Measurements from ENCODE around the gene SLC27A2. TPM values are rescaled to one million over a fixed set of nuclear protein-coding genes. Genes with fewer than 3 reads are reported as not detected.

SLC27A2 gene
- polyA plus RNA-seq, 3 donors = 46.9 to 71.1 (median 60.4) TPM

DNA sequence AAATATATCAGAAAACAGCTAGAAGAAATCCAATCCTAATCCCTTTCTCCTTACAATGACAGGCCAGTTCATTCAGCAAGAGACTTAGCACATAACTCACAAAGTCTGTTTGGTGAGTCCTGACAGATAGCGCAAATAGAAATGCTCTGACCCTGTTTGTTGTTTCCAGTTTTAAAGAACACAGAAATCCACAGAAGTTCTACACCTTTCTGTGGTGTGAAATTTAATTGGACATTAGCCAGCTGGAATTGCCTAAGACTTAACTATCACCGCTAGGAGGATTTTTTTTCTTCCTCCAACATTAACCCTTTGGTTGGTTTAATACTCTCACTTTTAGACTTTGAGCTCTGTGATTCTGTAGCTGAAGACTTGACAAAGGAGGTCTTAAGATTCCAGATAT is 52.8 kb downstream of the SLC27A2 start:
- DNase-seq = no peak

DNA sequence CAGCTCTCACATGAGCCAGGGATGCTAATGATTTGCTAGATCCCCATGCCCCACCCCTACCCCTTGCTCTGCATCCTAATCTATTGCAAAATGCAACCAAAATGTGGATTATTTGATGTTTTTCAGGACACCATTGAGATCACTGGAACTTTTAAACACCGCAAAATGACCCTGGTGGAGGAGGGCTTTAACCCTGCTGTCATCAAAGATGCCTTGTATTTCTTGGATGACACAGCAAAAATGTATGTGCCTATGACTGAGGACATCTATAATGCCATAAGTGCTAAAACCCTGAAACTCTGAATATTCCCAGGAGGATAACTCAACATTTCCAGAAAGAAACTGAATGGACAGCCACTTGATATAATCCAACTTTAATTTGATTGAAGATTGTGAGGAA is 53.8 kb downstream of the SLC27A2 start:
- DNase-seq = no peak

DNA sequence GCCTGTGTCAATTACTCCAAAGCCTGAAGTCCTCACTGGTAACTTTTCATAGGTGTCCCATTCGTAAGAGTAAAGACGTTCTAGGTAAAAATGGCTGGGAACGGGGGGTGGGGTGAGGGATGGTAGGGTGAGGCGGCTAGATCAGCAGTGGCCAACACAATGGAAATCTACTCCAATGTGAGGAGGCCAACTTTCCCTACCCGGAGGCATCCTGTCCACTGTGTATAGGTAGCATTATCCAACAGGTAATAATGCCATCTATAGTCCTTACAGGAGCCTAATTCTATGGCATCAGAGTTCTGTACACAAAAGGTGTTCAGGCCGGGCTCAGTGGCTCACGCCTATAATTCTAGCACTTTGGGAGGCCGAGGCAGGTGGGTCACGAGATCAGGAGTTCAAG is 54.4 kb downstream of the SLC27A2 start:
- DNase-seq = no peak

DNA sequence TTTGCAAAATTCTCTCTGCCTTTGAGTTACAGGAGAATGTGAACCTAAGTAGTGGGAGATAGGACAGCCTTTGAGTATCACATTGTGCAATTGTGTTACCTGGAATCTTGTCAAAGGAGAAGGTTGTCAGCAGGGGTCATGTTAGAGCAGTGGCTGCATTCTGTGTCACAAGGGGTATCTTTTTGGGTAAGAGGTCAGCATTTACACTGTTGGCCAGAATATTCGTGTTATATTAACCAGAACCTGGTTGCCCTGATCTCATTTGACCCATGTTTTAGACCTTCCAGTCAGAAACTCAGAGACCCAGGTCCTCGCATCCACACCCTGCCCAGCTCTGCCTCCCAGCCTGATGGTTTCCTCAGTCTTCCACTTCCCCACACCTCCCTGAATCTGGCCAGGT is 56.3 kb downstream of the SLC27A2 start:
- DNase-seq = no peak

DNA sequence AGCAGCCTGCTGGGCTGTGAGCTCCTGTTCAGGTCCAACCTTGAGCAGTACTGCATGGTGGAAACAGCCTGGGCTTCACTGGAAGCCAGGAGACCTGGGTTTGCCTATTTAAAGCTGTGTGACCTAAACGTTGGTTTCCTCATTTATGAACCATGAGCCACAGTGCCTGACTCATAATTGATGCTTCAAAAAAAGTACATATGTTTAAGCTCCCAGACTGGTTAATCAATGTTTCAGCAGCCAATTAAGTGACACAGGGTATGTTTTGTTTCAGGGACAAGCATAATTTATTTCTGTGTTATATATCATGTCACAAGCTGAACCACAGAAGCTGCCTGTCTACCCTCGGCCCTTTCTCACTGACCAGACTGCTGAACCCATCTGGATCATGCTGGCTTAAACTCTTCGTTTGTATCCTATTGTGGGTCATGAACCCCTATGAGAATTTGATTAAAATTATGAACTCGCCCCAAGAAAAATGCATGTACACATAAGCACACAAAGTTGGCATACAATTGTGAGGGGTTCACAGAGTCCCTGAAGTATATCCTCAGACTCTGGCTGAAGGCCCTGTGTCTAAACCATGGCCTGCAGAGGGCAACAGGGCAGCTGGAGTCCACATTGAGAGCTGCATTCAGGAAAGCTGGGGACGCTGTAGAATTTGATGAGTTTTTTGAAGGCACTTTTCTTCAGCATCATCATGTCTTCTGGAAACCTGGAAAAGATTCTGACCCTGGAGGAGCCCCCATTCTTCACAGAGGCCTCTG is 59.9 kb downstream of the SLC27A2 start:
- DNase-seq = no peak

DNA sequence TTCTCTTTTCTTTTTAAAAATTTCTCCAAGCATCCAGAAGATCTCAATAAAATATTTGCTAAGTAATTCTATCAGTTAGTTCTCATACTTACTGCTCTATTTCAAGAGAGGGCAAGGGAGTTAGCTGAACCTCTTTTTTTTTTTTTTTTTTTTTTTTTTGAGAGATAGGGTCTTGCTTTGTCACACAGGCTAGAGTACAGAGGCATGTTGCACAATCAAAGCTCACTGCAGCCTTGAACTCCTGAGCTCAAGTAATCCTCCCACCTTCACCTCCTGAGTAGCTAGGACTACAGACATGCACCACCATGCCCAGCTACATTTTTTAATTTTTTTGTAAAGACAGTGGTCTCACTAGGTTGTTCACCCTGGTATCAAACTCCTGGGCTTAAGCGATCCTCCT is 62.2 kb downstream of the SLC27A2 start:
- DNase-seq = no peak

DNA sequence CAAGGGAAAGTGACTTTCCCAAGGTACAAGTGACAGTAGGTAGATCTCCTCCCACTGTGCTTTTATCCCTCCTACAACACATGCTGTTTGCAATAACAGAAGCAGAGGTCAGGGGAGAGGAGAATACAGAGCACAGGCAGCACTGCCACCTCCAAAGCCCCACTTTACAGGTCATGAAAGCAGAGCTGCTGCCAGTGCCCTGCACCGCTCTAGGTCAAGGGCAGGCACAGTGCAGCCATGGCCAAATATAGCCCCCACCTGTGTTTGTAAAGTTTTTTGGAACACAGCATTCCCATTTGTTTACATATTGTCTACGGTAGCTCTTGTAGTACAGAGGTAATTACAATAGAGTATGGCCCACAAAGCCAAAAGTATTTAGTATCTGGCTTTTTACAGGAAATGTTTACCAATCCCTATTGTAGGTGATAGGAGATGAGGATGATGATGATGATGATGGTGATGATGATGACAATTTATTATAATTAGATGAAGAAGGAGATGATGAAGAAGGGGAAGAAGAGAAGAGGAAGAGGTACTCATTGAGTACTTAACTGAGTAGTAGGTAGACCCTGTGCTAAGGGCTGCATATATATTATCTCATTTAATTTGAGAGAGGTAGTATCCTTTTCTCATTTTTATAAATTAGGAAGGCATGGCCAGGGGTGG is 63.1 kb downstream of the SLC27A2 start:
- DNase-seq = no peak

DNA sequence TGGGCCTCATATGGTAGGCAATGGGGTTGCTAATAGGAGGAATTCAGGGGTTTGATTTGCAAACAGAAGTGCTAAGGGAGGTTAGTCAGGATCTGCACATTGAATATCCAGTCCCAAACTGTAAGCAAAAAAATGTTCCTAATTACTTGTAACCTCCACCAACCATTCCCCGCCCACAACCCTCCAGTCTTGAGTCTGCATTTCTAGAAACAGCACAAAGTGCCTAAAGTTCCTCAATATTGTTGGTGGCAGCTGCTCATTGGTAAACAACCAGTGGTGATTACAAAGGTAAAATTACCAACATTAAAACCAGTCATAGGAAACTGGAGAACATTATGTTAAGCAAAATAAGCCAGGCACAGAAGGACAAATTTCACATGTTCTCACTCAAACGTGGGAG is 64.6 kb downstream of the SLC27A2 start:
- no peak for DNase-seq

DNA sequence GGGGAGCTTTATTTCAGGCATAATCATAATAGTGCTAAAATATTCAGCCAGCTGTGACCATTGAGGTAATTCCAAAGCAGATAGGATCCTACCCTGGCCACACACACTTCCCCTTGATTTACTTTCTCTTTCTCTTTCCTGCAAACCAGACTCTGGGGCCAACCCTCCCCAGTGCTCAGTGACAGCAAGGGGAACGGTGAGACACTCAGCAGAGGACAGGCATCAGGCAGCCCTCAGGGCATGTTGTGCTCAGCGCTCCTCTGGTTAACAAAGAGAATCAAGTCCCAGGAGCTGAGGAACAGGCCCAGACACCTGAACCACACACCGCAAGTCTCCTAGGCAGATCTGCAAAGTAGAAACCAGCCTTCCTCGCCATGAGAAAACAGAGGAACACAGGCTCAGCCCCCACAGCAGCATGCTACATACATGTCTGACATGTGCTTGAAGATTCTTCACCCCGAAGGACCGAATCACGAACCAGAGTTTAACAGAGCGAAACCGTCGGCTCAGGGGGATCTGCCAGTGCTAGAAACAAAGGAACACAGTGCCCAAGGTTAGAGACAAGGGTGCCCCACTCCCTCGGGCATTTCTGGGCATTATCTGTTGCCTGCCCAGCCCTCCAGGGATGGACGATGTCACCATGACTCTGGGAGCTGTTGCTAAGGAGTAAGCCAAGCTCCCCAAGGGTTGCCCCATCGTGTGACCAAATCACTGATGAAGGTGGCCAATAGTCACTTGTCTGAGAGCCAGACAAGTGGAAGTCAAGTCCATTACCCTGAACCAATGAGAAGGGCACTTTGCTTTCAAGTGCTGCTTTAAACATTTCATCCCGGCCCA is 66.0 kb downstream of the SLC27A2 start:
- no peak for DNase-seq

DNA sequence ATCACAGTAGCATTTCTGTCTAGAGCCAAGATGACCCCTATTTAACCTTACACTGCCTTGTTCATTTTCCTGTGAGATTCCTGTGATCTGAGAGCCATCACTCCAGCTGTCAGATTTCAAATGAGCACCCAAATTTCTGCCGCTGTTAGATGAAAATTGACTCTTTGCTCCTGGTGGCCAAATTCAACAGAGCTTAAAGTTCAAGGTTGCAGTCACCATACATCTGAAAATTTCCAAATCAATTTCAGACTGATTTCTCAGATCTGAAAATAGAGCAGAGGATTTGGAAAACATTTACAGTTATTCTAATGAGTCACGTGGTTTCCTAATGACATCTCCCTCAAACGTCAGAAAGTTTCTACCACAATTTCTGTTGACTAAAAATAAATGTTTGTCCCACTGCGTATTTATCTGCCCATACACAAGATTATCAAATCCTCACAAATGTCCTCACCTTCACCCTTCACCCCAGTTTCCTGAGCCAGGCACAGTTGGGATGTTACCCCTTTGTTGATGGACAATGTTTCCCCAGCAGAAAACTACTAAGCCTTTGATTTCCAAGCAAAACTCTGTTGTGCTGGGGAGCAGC is 67.1 kb downstream of the SLC27A2 start:
- no peak for DNase-seq

DNA sequence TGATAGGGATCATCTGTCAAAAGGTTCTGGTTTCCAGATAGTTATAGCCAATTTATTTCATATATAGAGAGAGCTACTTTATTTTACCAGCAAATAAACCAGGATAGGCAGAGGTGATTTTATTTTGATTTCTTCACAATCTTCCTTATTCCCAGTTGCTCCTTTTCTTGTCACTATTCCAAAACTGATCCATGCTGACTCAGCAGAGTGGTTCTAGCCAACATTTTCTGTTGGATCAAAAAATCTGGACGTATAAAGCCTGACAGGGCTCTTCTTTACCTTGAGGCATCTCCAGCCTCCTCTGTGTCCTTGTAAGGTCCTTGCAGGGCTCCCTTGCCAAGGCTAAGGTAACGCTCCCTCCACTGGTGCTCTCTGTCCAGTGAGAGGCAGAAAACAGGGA is 67.7 kb downstream of the SLC27A2 start:
- no peak for DNase-seq

DNA sequence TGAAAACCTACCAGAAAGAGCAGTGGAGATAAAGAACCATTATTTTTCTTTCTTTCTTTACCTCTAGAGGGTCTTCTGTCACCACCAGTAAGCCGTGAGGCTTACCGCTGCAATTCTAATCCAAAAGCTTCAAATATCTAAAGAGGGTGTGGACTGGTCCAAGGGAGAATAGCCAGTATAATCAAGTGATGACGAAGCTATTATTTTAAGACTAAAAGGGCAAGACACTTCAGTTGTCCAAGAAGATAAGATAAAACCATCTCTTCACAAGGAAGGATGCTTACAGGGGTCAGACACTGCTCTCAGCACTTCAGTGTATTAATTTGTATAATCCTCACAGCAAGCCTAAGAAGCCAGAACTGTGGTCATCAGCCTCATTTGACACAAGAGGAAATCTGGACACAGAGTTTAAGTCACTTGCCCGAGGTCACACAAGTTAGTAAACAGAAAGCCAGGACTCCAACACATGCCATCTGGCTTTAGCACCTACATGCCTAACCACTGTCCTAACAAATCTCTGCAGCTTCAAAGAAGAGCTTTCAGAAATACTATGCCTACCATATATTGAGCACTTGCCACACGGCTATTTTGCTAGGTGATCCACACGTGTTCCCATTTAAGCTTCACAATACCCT is 68.9 kb downstream of the SLC27A2 start:
- no peak for DNase-seq

DNA sequence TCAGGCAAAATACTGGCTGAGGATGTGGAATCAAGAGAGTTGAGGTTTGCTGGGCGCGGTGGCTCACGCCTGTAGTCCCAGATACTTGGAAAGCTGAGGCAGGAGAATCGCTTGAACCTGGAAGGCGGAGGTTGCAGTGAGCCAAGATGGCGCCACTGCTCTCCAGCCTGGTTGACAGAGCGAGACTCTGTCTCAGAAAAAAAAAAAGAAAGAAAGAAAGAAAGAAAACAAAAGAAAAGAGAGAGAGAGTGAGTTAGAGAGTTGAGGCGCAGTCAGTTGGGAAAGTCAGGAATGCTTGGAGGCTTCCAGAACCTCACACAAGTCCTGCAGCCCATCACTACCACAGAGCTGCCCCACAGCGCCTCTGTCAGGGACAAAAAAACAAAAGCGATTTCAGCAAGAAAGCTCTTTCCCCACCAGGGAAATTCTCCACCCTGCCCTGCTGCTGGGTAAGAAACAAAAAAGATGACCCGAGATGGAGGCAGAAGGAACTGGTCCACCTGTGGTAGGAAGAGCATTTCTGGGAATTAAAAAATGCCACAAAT is 69.7 kb downstream of the SLC27A2 start:
- no peak for DNase-seq

DNA sequence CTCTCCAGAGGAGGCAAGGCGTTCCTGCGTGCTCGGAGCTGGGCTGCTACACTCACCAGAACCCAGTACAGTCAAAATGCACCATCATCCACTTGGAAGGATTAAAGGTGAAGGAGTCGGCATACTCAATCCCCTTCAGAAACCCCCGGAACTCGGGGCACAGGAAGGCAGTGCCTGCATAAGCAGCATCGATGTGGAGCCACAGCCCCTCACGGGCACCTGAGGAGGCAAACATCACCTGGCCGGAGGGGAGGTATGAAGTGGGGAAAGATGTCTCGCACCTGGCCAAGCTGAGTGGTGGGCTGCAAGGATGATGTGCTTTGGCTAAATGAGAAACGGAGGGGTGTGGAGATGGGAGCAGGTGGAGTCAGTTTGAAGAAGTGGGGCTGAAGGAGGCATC is 70.6 kb downstream of the SLC27A2 start:
- no peak for DNase-seq

DNA sequence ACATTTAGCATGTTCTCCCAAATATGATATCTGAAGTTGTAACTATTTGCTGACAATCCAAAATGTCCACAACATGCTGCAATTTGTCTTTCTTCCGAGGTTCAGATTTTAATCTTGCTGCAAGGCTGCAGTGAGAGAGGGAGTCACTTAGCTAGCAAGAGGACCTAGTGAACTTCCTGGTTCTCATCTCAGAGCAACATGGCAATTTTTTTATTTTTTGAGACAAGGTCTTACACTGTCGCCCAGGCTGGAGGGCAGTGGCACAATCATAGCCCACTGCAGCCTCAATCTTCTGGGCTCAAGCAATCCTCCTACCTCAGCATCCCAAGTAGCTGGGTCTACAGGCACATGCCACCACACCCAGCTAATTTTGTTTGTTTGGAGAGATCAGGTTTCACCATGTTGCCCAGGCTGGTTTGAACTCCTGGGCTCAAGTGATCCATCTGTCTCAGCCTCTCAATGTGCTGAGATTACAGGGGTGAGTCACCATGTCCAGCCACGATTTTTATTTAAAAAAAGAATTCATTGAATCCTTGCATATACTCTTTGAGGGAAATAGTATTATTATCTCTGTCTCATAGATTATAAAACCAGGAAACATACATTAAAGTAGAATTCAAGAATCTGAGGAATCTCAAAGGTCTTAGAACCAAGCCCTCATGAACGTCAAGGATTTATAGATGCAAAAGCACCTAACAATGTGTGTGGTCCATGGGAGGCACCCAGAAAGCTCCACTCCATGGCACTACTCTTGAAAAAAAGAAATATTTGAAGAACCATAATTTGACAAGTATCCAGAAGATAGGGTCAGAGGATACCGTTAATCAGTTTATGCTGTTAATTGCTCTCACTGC is 74.4 kb downstream of the SLC27A2 start:
- no peak for DNase-seq

DNA sequence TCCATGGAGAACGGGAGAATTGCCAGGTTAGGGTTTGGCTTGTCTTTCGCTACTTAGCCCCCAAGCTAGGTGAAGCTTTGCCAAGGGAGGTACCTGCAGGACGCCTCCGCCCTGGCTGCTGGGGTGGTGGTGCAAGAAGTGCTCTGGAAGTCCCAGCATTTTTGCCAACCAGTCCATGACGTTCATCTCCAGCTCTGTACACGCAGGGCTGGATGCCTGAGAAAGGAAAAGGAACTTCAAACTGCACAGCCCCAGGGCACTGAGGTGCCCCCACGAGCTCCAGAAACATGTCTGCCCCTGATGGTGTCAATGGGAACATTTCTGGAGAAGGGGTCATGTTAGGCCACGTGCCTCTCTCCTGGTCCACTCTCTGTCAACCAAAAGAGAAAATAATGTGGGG is 75.3 kb downstream of the SLC27A2 start:
- DNase-seq = no peak

DNA sequence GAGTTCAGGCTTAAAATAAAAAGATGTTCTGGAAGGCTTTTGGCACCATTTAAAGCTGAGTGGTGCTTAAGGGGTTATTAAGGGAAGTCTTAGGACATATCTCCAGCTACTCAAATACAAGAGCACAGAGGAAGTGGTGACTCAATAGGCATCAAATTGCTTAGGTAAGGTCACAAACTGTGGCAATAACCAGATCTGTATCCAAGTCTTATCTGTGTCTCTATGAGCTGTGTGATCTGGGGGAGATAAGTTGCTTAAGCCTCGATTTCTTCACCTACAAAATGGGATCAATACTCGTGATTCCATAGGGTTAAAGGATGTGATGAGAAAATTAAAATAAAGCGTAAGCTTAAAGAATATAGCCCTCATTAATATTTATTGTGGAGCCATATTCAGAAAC is 75.9 kb downstream of the SLC27A2 start:
- no peak for DNase-seq

DNA sequence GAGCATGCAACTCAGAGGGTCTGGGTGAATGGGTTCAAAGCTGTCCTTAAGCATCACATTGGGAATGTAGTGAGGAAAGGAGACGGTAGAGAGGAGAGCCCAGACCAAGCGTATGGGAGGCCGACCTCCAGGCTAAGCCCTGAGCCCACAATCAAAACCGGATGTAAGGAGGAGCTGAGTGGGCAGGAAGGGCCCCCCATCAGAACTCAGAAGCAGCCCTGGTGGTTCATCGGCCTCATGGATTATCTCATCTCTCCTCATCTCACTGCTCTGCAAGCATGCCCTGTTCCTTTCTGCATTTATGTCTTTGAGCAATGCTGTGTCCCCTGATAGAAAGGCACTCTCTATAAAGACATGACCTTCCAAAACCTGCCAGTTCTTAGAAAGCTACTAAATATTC is 77.3 kb downstream of the SLC27A2 start:
- no peak for DNase-seq

DNA sequence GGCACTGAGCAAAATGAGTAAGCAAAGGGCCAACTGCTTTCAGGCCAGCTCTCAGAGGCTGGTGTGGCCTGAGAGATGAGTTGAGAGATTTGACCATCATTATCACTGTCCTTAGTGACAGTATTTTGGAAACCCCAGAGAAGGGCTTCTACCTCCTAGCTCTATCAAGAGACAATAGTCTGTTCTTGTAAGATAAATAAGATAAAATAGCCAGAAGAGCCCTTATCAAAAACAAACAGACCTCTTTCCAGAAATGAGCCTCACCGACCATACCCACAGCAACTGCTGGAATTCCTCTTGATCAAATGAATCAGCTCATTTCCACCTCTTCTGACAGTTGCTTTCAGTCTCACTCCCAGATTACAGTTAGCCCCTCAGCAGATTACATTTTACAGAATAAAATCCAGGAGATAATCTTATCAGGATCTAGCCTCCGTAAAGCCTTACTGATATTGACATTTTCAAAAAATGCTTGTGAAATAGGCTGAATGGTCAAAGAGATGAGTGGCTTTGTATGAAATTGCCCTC is 79.0 kb downstream of the SLC27A2 start:
- DNase-seq = no peak

DNA sequence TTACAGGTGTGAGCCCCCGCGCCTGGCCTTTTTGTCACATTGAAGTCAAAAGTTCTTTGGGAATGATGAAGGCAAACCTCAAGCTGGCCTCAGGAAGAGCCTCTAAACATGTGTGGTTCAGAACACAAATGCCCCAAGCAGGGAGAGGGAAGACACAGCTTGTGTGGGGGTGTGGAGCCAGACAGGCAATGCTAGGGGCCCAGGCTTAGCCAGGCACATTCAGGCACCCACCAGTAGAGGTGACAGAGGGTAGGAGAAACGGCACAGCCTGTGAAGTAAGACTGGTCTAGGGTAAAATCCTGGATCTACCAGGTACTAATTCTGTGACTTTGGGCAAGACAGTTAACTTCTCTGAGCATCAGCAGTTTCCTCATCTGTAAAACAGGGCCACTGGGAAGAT is 80.0 kb downstream of the SLC27A2 start:
- no peak for DNase-seq
